ENCODE data around the gene WWC2. TPM values are rescaled to one million over a fixed set of nuclear protein-coding genes. Genes with fewer than 3 reads are reported as not detected.
A peak's percentile ranks its signal among the peaks of the same experiment; 100 is the strongest.

The WWC2 gene
- total RNA-seq, 1 experiment from 2014 or later = 39.1 TPM

DNA sequence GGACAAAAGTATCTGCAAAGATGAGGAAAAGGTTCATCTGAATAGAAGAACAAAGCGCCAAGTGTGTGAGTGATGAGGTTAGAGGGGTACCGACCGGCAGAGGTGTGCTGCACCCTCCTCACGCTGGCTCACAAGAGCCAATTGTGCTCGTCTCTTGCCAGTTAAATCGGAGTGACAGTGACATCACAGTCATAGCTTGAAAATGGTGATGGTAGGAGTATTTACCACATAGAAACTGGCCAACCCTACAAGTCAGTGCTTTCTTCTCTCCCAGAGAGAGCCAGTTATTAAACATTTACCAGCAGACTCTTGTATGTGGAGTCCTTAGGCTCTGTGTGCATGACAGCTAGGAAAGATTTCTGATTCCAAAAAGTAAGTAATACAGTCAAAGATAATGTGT lies 188.6 kb downstream of the WWC2 start (continued):
- no peak for TF ChIP-seq CTCF (IDR thresholded peaks at IDR 0.05 in 2 of 3, conservative IDR thresholded peaks at IDR 0.05 in 1 of 3; ENCODE audit: borderline replicate concordance in 1 of 3, insufficient read depth in 1 of 3, low read depth in 2 of 3, low read length in 2 of 3)
- TF ChIP-seq ZFX (IDR thresholded peaks at IDR 0.05) = no peak

GRCh38 chr4:183288955-183289354 lies 189.9 kb downstream of the WWC2 start:
- 0 out of 6 replicates have a peak, but pooled peaks of 1 of the 3 experiments have one; percentile 3 for TF ChIP-seq CTCF (IDR thresholded peaks at IDR 0.05 in 2 of 3, conservative IDR thresholded peaks at IDR 0.05 in 1 of 3; ENCODE audit: borderline replicate concordance in 1 of 3, insufficient read depth in 1 of 3, low read depth in 2 of 3, low read length in 2 of 3)
- no peak for TF ChIP-seq CBX3 (IDR thresholded peaks at IDR 0.05; ENCODE audit: low read depth)
- Histone ChIP-seq H2AFZ (ENCODE audit: low read depth, low read length, poor library complexity, severe bottlenecking) (no peak overlapping the region), H3K27me3 (ENCODE audit: insufficient read depth, low read length) (no peaks in the 10 kb centered on the region), H3K36me3 (ENCODE audit: control insufficient read depth in 1 of 2, insufficient read depth in 2 of 2, low read length in 2 of 2) (peaks cover 11 to 37% of the 10 kb centered on the region in 2 experiments; a peak in 3 of 4 replicates), H3K4me3 (replicated peaks in 1 of 2; ENCODE audit: low read depth in 1 of 2, low read length in 2 of 2) (no peak overlapping the region), H3K4me2 (ENCODE audit: low read length) (no peak overlapping the region), H3K9me2 (ENCODE audit: insufficient read depth) (no peaks in the 10 kb centered on the region), H3K79me2 (ENCODE audit: insufficient read depth, low read length) (no peaks in the 10 kb centered on the region), H3K9me3 (ENCODE audit: control insufficient read depth in 1 of 2, insufficient read depth in 1 of 2, low read depth in 1 of 2, low read length in 2 of 2) (no peaks in the 10 kb centered on the region), H3K9ac (ENCODE audit: low read length) (no peak overlapping the region), H3K4me1 (ENCODE audit: control insufficient read depth in 1 of 2, insufficient read depth in 2 of 2, low read length in 2 of 2) (no peaks in the 10 kb centered on the region), H3K27ac (ENCODE audit: low read depth, low read length) (no peak overlapping the region), H4K20me1 (ENCODE audit: insufficient read depth) (no peaks in the 10 kb centered on the region)
- RAD21 ChIA-PET (ENCODE audit: low non-redundant PET in 1 of 2, low total read pairs in 2 of 2, uncharacterized antibody in 2 of 2, unreplicated experiment in 2 of 2) = no interaction called here
- BruUV-seq (replicated peaks) = no TSS peak
- intact Hi-C loops (cut with micrococcal nuclease) = no loop called here
- ATAC-seq (peak; percentile 49; the same call in 1 of the 2 replicates), DNase-seq (ENCODE audit: low read depth, low spot score) (no peak)
- CTCF ChIA-PET = no interaction called here
- POLR2A ChIA-PET = no interaction called here
